GM19023 (cell line): Measurements from ENCODE around the gene SLC15A4.

Experiments
- ATAC-seq: cut with Tn5 transposase; IDR thresholded peaks from one replicate; pipeline ENCODE4 v1.9.1; 2021; ENCODE audit warnings: mild to moderate bottlenecking, moderate library complexity; ENCODE audit not compliant: unreplicated experiment

Gene SLC15A4

GRCh38 chr12:128763395-128763794 lies 60.4 kb downstream of the SLC15A4 start:
- no peak for ATAC-seq

- no peak for ATAC-seq
These were observed 62.4 kb downstream of the SLC15A4 start for GRCh38 chr12:128761379-128761790.

GRCh38 chr12:128755566-128755965 lies 68.2 kb downstream of the SLC15A4 start:
- ATAC-seq = no peak

- no peak for ATAC-seq
These were observed 69.5 kb downstream of the SLC15A4 start for GRCh38 chr12:128754275-128754674.

GRCh38 chr12:128753438-128753837 lies 70.3 kb downstream of the SLC15A4 start:
- ATAC-seq = no peak

- ATAC-seq = no peak
These were observed 71.4 kb downstream of the SLC15A4 start for GRCh38 chr12:128752386-128752785.

- no peak for ATAC-seq
These were observed 76.3 kb downstream of the SLC15A4 start for GRCh38 chr12:128747441-128747840.

- ATAC-seq = no peak
These were observed 77.7 kb downstream of the SLC15A4 start for GRCh38 chr12:128745772-128746689.

- no peak for ATAC-seq
These were observed 79.8 kb downstream of the SLC15A4 start for GRCh38 chr12:128743916-128744315.
